Measurements from ENCODE around the gene RGS19.

The RGS19 gene

DNA sequence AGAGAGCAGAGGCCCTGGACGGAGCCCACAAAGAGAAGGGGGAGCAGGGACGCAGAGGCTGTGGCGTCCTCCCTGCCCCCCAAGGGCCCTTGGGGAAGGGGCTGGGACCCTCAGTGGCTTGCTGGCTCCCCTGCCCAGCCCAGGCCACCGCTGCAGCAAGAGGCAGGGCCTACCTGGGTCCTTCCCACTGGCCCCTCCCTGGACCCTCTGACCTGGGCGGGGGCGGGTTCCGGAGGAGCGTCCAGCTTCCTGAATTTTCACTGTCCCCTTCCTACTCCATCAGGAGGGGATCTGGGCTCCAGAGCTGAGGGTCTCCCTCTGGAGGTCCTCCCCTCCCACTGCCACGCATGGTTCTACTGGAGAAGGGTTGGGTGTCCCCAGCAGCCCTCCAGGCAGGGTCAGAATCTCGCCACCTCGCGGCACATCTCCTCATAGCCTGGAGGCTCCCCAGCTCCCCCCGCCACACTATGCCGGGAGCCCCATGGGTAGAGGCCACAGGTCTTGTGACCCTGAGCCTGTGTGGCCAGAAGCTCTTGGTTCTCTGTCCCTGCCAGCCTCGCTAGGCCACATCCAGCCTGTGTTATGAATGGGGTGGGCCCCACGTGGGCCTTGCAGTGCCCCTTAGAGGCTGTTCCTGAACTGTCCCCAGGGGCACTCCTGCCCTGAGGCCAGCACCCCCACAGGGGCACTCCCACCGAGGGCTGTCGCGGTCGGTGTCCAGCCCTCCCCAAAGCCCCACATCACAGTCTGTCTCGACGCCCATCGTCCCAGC lies 28.9 kb downstream of the RGS19 start:
- DNase-seq, result no peak

DNA sequence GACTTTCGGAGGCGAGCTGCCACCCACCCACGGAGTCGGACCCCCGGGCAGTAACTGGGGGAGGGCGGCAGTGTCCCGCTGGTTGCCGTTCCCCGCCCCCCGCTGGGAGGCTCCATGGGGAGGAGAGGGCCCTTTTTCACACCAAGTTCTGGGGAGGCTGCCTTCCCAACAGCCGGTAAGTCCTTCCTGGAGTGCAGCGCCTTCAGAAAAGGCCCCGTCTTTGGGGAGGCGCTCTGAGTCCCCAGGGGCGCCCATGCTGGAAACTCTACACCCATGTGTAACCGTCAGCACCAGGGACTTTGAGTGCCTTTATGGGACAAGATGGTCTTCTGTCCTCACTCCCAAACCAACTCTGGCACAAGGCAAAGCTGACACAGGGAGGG lies 29.4 kb downstream of the RGS19 start:
- DNase-seq, result no peak

DNA sequence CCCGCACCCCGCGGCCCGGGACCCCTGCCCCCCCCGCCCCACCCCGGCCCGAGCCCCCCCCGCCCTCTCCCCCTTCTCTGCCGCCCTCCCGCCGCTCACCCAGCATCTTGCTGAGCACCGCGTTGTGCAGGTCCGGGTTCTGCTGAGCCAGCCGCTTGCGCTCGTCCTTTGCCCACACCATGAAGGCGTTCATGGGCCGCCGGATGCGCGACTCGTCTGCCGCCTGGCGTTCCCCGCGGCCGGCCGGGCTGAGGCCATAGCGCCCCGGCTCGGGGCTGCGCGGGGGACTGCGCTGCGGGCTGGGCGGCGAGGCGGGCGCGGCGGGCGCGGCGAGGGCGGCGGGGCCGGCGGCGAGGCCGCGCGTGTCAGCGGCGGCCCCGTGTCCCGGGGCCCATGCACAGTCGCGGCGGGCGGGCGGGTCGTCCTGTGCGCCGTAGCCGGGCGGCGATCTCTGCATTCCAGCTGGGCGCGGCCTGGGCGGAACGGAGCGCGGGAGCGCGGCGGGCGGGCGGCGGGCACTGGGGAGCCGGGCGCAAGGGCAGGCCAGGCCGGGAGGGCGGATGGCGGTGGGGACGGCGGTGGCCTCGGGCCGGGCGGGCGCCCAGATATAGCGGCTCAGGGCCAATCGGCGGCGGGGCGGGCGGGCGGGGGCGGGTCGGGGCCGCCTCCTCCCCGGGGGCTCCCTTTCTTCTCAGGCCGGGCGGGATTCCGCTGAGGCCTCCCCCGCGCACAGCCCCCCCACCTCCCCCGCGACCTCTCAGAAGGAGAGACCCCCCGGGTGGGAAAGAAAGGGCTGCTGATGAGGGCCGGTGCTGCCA lies 30.0 kb downstream of the RGS19 start, which contains the start of gene SOX18:
SOX18 (minus strand) TSS at position 580 of the 818 bp plus-strand sequence; CDS start at position 457, 123 bp downstream.
- DNase-seq, result peak in 1 of 56 donors; percentile 13

DNA sequence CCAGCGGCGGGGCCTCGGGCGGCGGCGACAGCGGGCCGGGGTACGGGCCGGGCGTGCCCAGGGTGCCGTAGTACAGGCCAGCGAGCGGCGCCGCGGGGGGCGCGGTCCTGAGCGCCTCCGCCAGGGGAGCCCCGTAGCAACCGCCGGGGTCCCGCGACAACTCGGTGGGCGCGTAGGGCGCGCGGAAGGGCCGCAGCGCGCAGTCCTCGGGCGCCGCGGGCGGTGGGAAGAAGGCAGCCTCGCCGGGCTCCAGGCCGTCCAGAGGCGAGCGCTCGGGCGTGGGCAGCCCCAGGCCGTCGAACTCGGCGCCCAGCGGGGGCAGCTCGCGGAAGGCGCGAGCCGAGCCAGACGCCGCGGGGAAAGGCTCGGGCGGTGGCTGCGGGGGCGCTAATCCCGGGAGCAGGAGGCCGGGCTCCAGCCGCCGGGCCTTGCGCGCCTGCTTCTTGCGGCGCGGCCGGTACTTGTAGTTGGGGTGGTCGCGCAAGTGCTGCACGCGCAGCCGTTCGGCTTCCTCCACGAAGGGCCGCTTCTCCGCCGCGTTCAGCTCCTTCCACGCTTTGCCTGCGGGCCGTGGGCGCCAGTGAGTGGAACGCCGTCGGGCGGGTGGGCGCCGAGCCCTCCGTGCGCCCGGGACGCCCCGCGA lies 30.8 kb downstream of the RGS19 start:
- DNase-seq, result no peak

DNA sequence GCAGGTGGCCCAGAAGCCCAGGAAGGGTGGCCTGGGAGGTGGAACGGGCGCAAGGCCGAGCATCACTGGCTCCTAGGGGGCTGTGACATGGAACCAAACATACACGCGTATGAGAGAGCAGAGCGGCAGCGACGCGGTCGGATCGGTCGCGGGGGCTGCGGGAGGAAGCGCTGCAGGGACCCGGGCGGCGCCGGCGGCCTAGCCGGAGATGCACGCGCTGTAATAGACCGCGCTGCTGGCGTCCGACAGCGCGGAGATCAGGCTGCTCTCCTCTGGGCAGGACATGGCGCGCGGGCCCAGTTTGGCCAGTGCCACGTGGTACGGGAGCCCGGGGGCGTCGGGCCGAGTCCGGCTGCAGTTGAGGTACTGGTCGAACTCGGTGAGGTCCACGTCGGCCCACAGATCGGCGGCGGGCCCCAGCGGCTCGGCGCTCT lies 31.3 kb downstream of the RGS19 start:
- DNase-seq, result no peak

DNA sequence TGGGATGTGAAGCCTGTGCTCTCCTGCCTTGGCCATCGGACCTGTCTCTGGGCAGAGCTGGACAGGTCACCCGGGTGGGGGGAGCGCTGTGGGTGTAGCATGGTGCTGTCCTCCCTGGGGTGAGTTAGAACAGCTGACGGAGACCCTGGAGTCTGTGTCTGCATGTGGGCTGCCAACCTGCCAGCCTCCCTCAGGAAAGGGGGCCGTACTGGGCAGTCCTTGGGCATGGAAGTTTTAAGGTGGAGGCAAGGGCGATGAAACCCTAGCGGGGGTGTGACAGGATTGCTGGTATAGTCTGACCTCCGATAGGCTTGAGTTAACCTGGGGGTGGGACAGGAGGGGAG lies 32.3 kb downstream of the RGS19 start:
- DNase-seq, result no peak

DNA sequence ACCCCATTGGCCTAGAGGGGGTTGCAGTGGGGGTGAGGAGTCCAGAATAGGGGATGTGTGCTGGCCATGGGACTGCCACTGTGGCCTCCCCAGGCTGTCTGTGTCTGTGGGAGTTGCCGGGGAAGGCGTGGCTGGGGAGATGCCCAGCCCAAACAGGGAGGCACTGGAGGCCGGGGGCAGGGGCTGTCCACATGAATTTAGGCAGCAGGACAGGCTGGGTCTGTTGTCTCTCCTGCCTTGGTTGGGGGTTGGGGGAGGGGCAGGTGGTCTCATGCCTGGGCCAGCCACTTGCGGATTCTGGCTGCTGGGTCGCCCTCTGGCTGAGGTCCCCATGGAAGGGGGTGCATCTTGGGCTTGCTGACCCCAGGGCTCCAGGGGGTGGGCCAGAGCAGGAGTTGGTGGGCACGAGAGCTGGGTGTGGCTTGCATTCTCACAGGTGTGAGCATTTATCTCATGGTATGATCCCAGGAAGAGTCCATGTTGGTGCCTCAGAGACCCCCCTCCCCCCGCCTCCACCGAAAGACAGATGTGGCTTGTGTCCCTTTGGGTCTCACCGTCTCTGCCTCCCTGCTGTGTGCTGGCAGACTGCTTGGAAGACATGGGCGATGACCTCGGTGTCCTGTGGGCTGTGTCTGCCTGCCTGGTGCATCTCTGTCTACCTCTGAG lies 33.8 kb downstream of the RGS19 start:
- DNase-seq, result no peak

DNA sequence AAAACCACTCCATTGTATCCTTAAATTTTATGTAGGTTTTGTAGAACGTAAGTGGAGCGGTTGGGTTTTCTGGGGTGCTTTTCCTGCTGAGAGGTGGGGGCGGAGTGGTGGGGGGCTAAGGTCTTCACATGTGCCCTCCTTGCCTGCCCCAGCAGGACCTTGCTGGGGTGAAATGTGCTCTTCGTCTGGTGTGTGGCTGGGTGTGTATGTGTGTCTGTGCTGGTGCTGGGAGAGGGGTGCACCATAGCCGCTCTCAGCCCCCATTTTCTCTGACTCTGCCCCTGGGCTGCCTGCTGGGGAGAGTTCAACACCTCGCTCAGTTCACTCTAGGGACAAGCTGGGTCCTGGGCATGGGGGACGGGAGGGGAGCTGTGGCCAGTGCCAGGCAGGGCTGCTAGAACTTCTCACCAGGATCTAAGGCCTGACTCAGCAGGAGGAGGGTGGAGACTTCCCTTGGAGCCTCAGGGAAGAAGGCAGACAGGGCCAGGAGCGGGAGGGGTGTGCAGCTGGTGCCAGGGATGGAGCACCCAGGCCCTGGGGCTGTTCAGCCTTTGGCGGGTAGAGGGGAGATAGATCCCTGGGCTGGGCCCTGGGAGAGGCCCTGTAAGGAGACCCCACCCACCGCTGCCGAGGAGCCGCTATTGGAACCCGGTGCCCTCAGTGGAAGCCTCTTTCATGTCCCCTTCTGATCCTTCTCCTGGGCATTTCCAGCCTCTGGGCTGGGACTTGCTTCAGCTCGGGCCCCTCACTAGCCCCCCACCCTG lies 34.7 kb downstream of the RGS19 start:
- DNase-seq, result no peak

DNA sequence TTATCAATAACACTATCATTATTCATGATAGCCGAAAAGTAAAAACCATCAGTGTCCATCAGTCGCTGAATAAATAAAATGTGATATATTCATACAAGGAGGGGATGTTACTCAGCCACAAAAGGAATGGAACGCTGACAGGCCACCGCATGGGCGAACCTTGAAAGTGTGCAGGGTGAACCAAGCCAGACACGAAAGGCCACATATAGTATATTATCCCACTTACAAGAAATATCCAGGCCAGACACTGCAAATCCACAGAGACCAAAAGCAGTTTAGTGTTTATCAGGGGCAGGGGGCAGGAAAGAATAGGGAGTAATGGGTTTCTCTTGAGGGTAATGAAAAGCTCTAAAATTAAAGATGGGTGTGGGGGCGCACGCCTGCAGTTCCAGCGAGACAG lies 35.5 kb downstream of the RGS19 start:
- no peak for DNase-seq

DNA sequence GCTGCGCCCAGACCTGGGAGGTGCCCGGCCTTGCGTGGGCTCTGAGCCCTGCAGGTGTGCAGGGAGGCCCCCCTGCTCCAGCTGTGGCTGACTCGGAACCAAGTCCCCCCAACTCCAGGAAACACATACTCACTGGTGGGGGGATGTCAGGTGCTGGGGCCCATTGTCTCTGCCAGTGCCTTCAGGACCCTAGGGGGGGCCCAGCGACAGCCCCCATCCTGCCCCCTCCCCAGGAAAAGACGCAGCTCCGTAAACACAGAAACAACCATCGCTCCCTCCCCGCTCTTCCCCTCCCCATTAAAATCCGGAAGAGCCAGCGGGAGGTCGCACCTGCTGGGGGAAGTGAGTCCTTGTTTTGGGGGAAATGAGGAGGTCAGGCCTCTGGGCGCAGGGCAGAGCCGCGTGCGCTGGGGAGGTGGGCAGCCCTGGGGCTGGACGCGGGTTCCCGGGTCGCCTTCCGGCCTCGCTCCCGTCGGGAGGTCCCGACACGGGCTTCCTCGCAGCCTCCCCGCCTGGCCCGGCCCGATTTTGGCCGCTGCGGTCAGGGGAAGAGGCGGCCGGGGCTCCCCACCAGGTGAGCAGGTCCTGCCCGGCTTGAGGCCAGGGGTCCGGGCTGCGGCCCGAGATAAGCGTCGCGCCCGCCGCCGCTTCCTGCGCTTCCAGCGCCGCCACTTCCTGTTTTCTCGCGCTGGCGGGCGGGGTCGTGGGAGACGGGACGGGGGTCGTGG lies 37.1 kb downstream of the RGS19 start:
- no peak for DNase-seq

DNA sequence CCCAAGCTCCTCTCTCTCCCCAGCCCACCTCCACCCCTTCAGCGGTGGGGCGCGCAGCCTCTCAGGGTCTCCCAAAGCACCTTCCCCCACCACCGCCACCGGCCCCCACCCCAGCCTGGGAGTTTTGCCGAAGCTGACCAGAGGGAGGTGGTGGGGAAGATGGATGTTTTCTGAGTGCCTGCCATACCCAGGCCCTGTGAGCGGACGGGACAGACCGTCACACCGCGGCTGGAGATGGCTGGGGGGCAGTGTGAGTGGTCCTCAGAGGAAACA lies 37.6 kb downstream of the RGS19 start:
- no peak for DNase-seq

DNA sequence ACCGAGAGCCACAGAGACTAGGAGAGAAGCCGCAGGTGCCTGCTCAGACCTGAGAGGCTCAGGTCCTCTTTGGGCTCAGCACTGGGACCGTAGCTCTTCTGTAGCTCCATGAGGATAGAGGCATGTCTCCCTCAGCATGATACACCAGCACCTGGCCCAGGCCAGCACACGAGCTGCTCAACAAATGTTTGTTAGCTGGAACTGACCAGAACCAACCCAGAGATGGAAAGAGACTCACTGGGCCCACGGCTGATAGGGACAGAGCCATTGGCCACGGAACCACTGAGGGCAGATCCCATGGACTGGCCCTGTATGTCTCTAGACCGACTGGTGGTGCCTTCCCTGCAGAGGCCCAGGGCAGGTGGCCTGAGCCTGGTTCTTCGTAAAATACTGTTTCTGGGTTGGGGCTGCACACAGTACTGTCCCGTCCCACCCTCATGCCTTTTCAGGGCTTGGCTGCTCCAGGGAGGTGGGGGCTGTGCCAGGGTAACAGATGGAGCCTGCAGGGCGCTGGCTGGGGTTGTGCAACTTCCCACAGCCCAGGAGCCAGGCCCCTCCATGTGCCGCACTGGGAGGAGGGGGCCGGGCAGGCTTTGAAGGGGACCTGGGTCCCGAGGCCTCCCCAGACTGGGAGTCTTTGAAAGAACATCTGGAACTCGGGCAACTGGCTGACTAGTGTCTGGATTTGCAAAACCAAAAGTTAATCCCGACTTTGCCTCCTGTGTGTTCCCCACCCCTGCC lies 38.1 kb downstream of the RGS19 start:
- no peak for DNase-seq

DNA sequence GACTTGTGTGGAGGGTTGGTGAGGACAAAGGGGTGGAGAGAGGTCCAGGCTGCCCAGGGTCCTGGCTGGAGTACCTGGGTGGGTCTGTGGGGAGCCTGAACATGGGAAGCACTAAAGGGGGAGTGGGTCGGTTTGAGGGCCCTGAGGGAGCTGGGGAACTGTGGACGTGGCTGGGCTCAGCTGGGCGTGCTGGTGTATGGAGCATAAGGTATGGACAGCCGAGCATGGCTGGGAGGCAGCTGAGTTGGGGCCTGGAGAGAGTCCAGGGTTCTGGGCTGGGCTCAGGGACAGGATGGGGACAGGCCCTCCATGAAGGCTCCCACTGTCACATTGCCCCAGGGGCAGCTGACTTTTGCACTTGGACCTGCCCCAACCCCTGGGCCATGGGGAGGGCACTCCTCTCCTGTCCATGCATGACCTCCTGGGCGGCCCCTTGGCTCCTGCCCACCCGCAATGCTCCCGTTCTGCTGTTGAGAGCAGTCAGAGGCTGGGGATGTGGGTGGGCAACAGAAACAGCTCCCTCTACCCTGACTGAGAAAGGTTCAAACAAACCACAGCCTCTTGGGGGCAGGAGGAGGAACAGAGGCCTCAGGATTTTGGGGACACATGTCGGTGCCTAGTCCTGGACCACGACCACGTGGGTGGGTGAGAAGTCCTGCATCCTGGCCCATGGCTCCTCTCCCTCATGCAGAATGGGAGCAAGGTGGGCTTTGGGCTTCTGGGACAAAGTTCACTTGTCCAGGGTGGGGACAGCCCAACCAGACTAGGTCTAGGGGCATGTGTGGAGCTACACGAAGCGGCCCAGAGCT lies 38.9 kb downstream of the RGS19 start:
- no peak for DNase-seq

DNA sequence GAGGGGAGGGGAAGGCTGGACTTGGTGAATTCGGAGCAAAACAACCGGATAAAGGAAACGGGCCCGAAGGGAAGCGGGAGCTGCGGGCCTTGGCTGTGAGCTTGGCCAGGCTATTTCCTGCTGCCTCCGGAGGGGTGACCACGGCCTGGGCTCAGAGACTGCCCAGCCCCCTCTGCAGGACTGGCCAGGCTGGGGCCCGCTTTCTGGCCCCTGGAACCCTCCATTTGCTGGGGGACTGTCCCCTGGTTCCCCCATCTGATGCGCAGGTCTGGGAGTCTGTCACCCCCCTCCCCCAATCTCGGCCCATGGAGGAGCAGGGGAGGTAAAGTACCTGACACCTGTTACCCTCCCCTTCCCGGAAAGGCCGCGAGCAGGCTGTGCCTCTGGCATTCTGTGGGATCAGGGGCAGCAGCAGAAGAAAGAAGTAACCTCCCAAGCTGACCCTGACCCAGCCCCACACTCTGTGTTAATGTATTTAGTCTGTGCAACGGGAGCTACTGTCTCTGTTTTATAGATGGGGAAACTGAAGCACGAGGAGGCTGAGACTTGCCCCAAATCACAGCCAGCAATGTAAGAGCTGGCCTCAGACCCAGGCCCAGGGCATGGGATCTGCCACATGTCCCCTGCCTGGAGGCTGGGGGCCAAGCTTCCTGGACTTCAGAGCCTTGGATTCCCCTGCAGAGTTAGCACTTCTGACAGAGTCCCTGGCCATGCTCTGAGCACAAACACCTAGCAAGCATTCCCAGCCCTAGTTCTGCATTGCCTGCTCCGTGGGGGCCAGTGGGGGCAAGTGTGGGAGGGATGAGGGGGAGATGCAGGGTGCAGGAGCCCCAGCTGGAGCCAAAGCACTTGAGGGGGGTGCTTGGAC lies 39.8 kb downstream of the RGS19 start:
- no peak for DNase-seq

DNA sequence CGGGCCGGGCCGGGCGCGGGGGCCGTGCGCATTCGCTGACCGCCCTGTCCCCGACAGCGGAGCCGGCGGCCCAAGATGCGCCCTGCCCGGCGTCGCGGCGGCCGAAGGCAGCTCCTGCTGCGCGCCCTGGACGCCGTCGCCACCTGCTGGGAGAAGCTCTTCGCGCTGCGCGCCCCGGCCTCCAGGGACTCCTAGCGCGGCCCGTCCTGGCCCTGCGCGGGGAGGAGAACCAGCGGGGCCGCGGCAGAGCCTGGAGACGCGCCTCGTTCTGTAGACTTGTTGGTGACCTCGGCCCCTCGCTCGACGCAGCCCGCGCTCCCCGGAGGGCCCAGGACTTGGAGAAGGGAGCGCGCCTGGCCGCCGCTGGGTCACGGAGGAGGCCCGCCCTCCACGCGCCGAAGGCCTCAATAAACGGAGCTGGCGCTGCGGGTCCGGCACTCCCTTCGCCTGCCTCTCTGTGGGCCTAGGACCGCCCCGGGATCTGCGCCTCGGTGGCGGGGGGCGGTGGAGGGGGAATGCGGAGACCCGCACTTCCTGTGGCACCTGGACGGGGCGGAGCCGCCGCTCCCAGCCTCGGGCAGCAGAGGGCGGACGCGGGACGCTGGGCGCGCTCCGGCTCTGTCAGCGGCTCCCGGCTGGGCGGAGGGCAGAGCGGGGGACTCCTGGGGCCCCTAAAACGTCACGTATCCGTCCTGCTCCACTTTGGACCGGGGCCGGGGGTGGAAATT lies 40.6 kb downstream of the RGS19 start:
- DNase-seq, result peak in 13 of 56 donors; percentile 1 to 52 (median 17)

DNA sequence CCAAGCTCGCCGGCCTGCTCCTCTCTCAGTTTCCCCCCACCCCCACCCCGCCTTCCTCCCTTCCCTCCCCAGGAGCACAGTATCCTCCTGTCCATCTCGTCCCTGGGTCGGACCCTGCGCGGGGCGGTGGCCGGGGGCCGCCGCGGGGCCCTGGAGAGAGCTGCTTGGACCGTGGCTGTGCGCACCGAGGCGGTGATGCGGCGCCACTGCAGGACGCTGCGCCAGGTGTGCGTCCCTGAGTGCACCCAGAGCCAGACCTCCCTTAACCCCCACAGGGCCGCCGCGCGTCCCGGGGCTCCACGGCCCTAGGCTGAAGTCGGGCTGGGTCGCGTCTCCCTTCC lies 41.1 kb downstream of the RGS19 start:
- no peak for DNase-seq

DNA sequence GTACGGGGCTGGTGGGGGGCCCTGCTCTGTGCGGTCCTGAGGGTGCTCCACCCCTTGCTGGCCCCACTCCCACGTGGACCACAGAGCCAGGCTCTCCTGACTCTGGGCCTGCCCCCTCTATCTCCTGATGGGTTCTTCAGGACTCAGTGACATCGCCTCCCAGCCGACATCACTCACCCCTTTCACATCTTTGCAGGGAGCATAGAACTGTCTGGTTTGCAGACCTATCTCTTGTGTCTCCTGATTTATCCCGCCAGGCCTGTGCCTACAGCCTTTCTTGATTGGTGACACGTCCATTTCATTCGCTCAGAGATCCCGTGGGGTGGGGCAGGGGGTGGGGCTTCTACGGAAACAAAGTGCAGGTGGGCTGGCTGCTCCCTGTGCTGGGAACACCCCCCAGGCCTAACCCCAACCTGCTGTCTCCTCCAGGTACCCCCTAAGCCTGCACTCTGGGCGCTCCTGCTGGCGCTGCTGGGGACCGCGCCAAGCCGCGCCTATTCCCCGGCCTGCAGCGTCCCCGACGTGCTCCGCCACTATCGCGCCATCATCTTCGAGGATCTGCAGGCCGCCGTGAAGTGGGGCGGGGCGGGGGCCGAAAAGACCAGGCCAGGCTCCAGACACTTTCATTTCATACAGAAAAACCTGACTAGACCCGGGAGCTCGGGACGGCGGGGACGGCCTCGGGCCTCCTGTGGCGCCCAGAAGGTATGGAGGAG lies 41.7 kb downstream of the RGS19 start:
- DNase-seq, result no peak

Data from nucleus accumbens (tissue), 56 donors.